ENCODE measurements around the gene BNC2.

BNC2 gene

GRCh38 chr9:16668734-16669295 lies 201.7 kb downstream of the BNC2 start:
- DNase-seq = no peak

- no peak for DNase-seq
Measured at GRCh38 chr9:16664211-16664610, 206.3 kb downstream of the BNC2 start.

GRCh38 chr9:16661816-16662215 lies 208.7 kb downstream of the BNC2 start:
- no peak for DNase-seq

- DNase-seq = no peak
Measured at GRCh38 chr9:16659096-16659495, 211.4 kb downstream of the BNC2 start.

- no peak for DNase-seq
Measured at GRCh38 chr9:16656432-16657169, 213.9 kb downstream of the BNC2 start.

GRCh38 chr9:16654596-16655126 lies 215.8 kb downstream of the BNC2 start:
- no peak for DNase-seq

- DNase-seq = peak; percentile 67
Measured at GRCh38 chr9:16653491-16654399, 216.7 kb downstream of the BNC2 start.

GRCh38 chr9:16652582-16652981 lies 217.9 kb downstream of the BNC2 start:
- no peak for DNase-seq

- no peak for DNase-seq
Measured at GRCh38 chr9:16651446-16651964, 219.0 kb downstream of the BNC2 start.

GRCh38 chr9:16645970-16646369 lies 224.5 kb downstream of the BNC2 start:
- no peak for DNase-seq

- DNase-seq = no peak
Measured at GRCh38 chr9:16642421-16643109, 227.9 kb downstream of the BNC2 start.

- DNase-seq = no peak
Measured at GRCh38 chr9:16640649-16641048, 229.8 kb downstream of the BNC2 start.

- DNase-seq = no peak
Measured at GRCh38 chr9:16639644-16640043, 230.8 kb downstream of the BNC2 start.

- DNase-seq = no peak
Measured at GRCh38 chr9:16637911-16638310, 232.6 kb downstream of the BNC2 start.

GRCh38 chr9:16637218-16637617 lies 233.3 kb downstream of the BNC2 start:
- no peak for DNase-seq

GRCh38 chr9:16633794-16634193 lies 236.7 kb downstream of the BNC2 start:
- DNase-seq = no peak

- DNase-seq = no peak
Measured at GRCh38 chr9:16628413-16628812, 242.1 kb downstream of the BNC2 start.

GRCh38 chr9:16627967-16628366 lies 242.5 kb downstream of the BNC2 start:
- peak; percentile 84 for DNase-seq

- no peak for DNase-seq
Measured at GRCh38 chr9:16627521-16627920, 242.9 kb downstream of the BNC2 start.

GRCh38 chr9:16626577-16627130 lies 243.8 kb downstream of the BNC2 start:
- no peak for DNase-seq

- DNase-seq = no peak
Measured at GRCh38 chr9:16625811-16626210, 244.7 kb downstream of the BNC2 start.

GRCh38 chr9:16625161-16625631 lies 245.3 kb downstream of the BNC2 start:
- no peak for DNase-seq

Measured in left hindlimb (tissue), 1 donor.